NOMO-1 treated with DMSO at 0.1 percent for 48 hours (cell line): ENCODE data around the gene SIPA1L3.

Experiments
- DNase-seq: peaks from one replicate; lab custom pipeline; 2025; ENCODE audit not compliant: unreplicated experiment; lab: John Stamatoyannopoulos, UW

The SIPA1L3 gene

GRCh38 chr19:38095411-38096308 is 188.7 kb downstream of the SIPA1L3 start:
- DNase-seq: peak; percentile 24

GRCh38 chr19:38099966-38100365 is 193.0 kb downstream of the SIPA1L3 start:
- DNase-seq: no peak

- no peak for DNase-seq
Observed at GRCh38 chr19:38100589-38100988, 193.6 kb downstream of the SIPA1L3 start.

- no peak for DNase-seq
Observed at GRCh38 chr19:38101723-38102122, 194.7 kb downstream of the SIPA1L3 start.

GRCh38 chr19:38105574-38105973 is 198.6 kb downstream of the SIPA1L3 start:
- no peak for DNase-seq

GRCh38 chr19:38107129-38107528 is 200.1 kb downstream of the SIPA1L3 start:
- no peak for DNase-seq

- DNase-seq: no peak
Observed at GRCh38 chr19:38111898-38112297, 204.9 kb downstream of the SIPA1L3 start.

- DNase-seq: no peak
Observed at GRCh38 chr19:38114651-38115050, 207.6 kb downstream of the SIPA1L3 start.

- no peak for DNase-seq
Observed at GRCh38 chr19:38115271-38115802, 208.3 kb downstream of the SIPA1L3 start.

GRCh38 chr19:38118176-38118575 is 211.2 kb downstream of the SIPA1L3 start:
- DNase-seq: no peak

GRCh38 chr19:38120471-38121025 is 213.5 kb downstream of the SIPA1L3 start:
- no peak for DNase-seq

- DNase-seq: no peak
Observed at GRCh38 chr19:38122402-38123093, 215.5 kb downstream of the SIPA1L3 start.

GRCh38 chr19:38125238-38125637 is 218.2 kb downstream of the SIPA1L3 start:
- DNase-seq: no peak

- no peak for DNase-seq
Observed at GRCh38 chr19:38130399-38130798, 223.4 kb downstream of the SIPA1L3 start.

- no peak for DNase-seq
Observed at GRCh38 chr19:38132781-38133180, 225.8 kb downstream of the SIPA1L3 start.

GRCh38 chr19:38133319-38133718 is 226.3 kb downstream of the SIPA1L3 start:
- DNase-seq: no peak

GRCh38 chr19:38134540-38135149 is 227.6 kb downstream of the SIPA1L3 start:
- peak; percentile 40 for DNase-seq

- DNase-seq: no peak
Observed at GRCh38 chr19:38135150-38135998, 228.4 kb downstream of the SIPA1L3 start.

GRCh38 chr19:38139122-38139521 is 232.1 kb downstream of the SIPA1L3 start:
- no peak for DNase-seq

GRCh38 chr19:38141108-38141507 is 234.1 kb downstream of the SIPA1L3 start:
- DNase-seq: no peak
